T follicular helper cell (primary cell): Measurements from ENCODE around the gene TUBGCP6.
"Not testable (repeated sequence)": the region's sequence is repeated elsewhere in the genome, so short reads cannot be mapped to it uniquely, and the experiment has no call there.

Source experiments
- DNase-seq: peaks from one replicate; pipeline ENCODE4 v3.0.0-alpha.2; 2020; ENCODE audit warnings: low read depth

The TUBGCP6 gene

DNA sequence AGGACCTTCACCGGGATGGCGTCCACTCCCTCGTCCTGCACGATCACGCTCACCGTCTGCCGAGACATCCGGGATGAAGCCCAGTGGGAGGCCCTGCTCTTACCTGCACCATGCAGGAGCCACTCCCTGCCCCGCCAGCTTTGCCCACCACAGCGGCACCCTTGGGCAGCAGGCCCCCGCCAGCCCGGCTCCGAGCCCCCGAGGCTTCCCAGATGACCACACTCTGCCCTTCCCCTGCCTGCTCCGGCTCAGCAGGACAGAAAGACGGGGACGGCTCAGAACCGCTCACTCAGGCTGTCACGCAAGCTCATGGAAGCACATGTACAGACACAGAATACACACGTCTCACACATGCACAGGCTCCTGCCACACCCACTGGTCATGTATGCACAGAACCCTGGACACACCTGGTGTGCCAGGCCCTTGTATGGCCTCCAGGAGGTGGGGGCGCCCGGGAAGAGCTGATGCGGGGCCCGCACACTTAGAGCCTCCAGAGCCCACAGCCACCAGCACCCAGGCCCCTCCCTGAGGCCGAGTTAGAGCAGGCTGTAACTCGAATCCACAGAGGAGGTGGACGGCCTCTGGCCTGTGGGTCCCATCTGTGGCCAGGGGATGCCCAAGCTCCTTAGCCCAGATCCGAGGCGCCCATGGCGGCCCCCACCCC lies 34.3 kb upstream of the TUBGCP6 start:
- no peak for DNase-seq

DNA sequence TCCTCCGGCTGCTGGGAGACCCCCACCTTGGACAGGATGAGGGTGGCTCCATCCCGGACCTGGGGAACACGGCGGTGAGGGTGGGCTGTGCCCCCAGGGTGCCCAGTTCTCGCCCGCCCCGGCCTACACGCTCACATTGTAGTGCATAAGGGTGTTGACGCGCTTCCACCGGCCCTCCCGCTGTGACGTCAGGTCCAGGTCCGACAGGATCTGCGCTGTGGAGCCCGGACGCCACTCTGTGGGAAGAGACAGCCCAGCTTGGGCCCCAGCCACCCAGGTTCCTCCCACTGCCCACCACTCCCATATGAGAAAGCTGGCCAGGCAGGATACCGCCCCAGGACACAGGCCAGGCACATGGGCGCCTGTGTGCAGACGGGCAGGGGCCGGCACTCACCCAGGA lies 33.6 kb upstream of the TUBGCP6 start:
- DNase-seq = no peak

DNA sequence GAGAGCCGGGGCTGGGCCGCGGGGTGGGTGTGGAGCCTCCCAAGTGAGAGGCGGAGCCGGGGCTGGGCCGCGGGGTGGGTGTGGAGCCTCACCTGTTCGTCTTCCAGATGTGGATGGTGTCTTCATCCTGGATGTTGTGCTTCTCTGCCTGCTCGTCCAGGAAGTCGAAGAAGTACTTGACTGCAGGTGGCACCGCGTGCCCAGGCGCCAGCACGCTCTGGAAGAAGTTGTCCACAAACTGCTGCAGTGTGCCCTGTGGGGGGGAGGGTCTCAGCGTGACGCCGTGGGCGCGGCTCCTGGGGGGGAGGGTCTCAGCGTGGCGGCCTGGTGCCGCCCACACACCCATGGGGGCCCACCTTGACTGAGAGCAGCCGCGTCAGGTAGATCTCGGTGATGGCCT lies 32.9 kb upstream of the TUBGCP6 start:
- DNase-seq = no peak

DNA sequence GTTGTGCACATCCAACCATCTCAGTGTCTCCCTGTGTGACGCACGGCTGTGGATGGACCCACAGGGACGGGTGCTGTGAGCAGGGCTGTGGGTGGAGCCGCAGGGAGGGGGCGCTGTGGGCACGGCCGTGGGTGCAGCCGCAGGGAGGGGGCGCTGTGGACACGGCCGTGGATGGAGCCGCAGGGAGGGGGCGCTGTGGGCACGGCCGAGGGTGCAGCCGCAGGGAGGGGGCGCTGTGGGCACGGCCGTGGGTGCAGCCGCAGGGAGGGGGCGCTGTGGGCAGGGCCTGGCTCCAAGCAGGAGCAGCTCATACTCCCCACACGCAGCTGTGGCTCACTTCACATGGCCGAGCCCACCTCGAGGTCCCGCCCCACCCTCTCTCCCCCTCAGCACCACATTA lies 31.3 kb upstream of the TUBGCP6 start:
- DNase-seq = no peak

DNA sequence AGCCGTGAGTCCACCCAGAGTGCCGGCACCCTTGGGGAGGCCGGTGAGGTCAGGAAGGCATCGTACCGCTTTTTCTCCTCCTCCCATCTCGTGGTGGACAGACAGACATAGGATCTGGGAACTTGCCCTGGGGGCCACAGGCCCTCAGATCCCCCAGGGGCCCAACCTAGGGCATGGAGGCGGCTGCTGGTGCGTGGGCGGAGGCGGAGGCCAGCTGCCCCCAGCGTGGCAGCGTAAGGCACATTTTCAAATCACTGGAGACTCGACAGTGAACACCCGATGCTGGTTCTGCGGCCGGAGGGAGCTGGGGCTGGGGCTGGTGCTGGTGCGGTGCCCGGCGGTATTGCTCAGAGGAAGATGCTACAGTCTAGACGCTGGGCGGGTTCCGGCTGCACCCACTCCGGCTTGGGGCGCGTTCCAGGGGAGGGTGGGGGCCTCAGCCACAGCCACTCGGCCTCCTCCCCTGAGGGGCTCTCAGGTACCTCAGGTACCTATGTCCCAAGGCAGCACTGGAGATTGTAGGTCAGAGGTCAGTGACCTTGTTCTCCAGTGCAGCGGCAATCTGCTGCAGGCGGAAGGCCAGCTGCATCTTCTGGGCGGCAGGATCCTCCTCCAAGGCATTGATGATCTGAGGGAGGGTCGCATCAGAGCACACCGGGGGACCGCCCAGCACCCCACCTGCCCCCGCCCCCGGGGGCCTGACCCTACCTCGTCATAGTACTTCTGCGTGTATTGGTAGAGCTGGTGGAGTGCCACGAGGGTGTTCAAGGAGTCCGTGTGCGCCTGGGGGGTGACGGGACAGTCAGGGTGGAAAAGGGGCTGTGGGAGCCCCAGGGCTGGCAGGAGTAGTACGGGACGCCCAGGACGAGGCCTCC lies 30.6 kb upstream of the TUBGCP6 start:
- DNase-seq = no peak

DNA sequence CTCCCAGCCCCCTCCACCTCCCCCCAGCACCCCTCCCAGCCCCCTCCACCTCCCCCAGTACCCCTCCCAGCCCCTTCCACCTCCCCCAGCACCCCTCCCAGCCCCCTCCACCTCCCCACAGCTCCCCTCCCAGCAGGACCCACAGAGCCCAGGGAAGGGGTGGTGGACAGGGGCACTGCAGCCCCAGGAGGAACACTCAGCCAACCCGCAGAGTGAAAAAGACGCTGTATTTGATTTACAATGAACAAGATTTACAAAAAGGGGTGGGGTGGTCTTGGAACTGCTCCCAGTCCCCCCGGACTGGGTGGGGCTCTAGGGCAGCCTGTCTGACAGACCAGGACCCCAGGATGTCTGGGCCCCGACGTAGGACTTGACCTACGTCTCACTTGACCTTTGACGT lies 29.9 kb upstream of the TUBGCP6 start:
- DNase-seq = no peak

DNA sequence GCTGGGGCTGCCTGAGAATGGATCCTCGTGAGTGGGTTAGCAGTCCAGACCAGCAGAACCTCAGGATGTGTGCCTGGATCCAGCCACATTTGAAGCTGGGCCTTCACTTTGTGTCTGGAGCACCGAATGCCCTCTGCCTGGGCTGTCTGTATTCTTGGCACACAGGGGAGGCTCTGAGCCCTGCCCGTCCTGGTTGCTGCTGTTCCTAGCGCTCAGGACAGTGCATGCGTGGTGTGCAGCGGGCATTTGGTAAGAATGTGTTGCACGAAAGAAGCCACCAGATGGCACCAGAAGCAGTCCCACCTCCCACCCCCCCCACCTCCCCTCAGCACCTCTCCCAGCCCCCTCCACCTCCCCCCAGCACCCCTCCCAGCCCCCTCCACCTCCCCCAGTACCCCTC lies 29.5 kb upstream of the TUBGCP6 start:
- DNase-seq = peak; percentile 22

DNA sequence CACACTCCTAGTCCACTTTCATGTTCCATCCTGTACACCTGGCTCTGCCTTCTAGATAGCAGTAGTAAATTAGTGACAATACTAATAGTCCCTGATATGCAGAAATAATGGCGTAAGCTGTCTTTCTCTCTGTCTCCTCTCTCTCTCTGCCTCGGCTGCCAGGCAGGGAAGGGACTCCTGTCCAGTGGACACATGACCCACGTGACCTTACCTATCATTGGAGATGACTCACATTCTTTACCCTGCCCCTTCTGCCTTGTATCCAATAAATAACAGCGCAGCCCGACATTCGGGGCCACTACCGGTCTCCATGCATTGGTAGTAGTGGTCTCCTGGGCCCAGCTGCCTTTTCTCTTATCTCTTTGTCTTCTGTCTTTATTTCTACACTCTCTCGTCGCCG lies 29.0 kb upstream of the TUBGCP6 start:
- not testable (repeated sequence) for DNase-seq

DNA sequence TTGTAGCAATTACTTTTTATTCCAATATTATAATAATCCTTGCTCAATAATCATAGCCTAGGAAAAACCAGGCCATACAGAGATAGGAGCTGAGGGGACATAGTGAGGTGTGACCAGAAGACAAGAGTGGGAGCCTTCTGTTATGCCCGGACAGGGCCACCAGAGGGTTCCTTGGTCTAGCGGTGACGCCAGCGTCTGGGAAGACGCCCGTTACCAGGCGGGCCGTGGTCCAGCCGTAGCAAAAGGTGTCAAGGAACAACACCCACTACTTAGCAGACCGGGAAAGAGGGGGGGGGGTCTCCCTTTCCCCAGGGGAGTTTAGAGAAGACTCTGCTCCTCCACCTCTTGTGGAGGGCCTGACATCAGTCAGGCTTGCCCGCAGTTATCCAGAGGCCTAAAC lies 28.5 kb upstream of the TUBGCP6 start:
- not testable (repeated sequence) for DNase-seq

DNA sequence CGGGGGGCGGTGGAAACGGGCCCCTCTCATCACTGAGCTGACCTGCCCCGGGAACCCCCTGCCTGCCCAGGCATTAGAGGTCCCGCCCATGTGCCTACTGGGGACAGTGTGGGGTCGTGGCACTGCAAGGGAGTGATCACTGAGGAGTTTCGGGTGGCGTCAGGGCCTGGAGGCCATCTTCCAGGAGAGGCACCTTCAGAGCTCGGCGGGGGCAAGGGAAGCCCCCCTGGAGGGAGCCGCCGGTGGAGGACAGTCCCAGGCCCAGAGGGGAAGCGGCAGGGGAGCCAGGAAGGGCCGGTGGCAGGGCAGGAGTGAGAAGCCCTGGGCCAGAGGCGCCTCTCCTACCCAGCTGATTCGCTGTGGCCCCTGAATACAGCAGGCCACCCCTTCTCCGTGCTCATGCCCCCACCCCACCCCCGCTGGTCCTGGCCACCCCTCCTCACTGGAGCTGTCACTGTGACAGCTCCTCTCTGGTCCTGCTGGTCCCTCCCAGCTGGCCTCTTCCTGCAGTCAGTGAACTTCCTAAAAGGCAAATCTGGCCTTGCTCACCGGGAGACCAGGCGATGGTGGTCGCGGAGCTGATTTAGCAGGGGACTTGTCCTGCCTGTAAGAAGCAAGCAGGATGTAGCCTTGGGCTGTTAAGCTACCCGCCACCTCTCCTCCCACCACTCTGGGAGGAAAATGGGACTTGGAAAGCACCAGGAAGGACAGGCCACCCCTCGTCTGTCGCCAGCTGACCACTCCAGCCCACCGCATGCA lies 27.4 kb upstream of the TUBGCP6 start:
- no peak for DNase-seq

DNA sequence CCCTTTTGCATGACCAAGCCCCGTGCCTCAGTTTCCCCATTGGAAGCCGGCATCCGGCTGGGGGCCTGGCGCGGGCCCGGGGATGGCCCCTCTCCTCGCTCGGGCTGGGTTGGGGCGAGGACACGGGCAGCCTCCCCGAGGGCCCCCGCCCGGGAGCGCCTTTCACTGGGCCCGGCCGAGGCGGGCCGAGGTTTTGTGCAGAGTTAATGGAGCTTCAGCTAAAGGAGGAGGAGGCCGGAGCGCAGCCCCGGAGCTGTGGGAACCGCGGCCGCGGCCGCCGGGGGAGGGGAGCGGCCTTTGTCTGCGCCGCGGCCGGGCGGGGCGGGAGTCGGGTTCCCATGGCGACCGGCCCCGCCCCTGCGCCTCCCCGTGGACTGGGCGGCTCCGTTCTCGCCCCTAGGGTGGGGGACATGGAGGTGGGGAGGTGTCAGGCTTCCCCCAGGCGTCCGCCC lies 26.7 kb upstream of the TUBGCP6 start:
- DNase-seq = peak; percentile 37

DNA sequence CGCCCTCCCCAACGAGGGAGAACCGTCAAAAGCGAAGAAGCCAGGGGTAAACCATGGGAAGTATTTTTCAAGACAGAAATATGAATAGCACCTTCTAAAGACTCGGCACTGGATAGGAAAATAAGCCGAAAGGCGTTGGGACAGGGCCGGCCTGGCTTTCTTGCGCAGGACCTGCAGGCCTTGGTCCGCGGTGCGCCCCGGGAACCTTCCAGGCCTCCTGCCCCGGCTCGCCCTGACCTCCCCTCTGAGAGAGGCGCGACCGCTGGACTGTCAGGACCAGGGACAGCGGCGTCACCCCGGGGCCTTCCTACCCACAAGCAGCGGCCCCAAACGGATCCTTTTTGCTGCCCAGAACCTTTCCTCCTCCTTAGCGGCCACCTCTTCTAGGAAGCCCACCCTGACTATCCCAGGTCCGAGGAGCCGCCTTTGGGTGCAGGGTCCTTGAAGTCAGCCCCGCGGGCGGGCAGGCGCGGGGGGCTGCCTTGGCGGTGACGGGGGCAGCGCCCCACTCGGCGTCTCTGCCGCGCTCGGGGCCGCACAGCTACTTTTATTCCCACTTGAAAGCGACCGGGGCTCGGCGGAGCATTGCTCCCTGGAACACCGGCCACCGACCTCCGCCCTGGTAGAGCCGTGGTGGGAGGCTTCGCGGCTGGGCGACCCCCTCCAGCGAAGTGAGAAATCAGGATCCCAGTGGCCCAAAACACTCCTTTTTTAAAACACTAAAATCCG lies 26.0 kb upstream of the TUBGCP6 start:
- peak; percentile 55 for DNase-seq

DNA sequence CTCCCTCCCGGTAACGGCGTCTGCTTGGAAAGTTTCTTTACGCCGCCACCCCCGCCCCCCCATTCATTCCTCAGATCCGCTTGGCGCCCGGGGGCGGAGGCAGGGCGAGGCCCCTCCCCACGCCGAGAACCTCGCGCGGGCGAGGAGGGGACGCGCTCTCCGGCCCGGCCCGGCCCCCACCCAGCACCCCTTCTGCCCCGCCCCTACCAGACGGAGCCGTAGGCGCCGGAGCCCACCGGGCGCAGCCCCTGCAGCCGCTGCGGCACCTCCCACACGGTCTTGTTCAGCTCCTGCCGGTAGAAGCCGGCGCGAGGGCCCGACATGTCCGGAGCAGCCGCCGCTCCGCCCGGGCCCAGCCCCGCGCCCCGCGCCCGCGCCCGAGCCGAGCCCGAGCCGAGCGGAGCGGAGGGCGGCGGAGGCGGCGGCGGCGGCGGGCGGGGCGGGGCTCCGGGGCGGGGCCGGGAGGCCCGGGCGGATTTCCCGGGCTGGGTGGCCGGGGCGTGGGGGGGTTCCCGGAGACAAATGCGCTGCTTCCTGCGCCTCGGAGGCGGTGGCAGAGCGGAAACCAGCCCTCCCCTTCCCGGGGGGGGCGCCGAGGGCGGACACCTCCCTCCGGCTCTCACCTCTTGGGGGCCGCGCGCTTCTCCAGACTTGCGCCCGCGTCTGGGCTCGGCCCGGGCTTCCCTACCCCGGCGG lies 25.3 kb upstream of the TUBGCP6 start, which contains the start of gene MAPK11:
Gene MAPK11, minus strand, starts transcription at position 411 of the 696 bp plus-strand sequence. Its CDS starts 88 bp downstream, at position 323.
- DNase-seq = peak; percentile 52

DNA sequence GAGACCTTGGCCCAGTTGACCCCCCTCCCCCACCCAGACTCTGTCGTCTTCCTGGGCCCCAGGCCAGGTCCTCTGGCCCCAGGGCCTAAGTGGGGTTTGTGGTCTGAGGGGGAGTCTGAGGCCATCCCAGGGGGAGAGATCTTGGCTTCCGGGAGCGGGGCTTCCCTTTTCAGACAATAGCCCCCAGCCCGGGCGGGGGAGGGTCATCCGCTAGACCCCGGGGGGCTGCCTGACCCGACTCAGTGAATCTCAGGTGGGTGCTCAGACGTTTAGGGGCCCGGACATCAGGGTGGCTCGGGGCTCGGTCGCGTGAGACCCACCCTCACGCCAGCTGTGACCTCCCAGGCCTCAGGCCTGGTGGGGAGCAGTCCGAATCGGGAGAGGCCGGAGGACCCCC lies 24.7 kb upstream of the TUBGCP6 start:
- no peak for DNase-seq

DNA sequence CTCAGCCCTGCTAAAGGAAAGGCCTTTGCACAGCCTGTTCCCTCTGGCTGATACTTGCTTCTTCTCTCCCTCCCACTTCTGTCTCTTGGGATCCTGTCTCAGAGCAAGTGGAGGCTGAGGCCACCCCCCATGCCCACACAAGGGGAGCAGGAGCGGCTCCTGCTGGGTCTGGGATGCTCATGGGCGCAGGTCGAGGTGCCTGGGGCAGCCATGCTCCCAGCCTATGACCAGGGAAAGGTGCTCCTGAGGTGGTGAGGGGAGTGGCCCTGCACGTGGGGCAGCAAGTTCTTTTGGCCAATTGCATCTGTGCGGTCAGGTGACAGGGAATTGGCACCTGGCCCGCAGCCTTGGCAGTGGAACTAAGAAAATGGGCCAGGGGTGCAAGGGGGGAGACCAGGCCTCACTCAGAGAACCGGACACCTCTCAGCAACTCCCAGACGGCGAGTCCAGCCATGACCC lies 23.9 kb upstream of the TUBGCP6 start:
- DNase-seq = no peak

DNA sequence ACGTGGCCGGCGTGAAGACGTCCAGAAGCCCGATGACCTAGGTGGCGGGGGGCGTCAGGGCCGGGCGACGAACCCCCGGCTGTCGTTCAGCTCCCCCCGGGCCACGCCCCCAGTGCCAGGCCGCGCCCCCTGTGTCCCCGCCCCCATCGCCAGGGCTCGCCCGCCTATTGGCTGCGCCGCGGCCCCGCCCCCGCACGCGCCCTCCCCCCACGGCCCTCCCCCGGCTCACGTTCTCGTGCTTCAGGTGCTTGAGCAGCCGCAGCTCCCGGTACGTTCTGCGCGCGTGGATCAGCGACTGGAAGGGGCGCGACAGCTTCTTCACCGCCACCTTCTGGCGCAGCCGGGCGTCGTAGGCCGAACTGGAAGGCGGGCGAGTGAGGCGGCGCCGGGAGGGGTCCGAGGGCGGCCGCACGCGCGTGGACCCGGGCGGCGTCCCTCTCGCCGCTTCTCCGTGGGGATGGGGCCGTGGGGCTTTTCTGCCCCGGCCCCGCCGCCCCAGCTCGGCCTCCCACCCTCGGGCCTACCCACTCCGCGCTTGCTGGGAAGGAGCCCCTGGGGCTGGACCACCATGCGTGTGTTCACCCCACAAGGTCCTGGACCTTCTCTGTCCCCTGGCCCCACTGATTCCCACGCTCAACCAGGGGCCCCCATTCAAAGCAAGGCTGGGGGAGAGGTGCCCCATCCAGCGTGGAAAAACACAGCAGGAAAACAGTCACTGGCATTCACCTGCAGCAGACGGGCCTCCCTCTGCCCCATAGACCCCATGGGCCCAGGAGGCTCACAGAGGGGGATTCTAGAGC lies 23.0 kb upstream of the TUBGCP6 start:
- peak; percentile 40 for DNase-seq

DNA sequence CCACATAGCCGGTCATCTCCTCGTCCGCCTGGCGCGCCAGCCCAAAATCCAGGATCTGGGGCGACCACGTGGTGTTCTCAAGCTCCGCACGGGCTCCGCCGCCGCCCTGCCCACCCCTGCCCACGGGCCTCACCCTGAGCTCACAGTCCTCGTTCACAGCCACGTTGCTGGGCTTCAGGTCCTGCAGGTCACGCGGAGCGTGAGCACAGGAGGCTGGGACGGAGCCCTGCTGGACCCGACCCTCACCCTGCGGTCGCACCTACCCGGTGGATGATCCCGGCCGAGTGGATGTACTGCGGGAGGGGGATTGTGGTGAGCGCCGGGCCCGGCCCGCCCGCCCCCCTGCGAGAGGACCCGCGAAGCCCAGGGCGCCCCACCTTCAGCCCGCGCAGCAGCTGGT lies 22.2 kb upstream of the TUBGCP6 start:
- no peak for DNase-seq

DNA sequence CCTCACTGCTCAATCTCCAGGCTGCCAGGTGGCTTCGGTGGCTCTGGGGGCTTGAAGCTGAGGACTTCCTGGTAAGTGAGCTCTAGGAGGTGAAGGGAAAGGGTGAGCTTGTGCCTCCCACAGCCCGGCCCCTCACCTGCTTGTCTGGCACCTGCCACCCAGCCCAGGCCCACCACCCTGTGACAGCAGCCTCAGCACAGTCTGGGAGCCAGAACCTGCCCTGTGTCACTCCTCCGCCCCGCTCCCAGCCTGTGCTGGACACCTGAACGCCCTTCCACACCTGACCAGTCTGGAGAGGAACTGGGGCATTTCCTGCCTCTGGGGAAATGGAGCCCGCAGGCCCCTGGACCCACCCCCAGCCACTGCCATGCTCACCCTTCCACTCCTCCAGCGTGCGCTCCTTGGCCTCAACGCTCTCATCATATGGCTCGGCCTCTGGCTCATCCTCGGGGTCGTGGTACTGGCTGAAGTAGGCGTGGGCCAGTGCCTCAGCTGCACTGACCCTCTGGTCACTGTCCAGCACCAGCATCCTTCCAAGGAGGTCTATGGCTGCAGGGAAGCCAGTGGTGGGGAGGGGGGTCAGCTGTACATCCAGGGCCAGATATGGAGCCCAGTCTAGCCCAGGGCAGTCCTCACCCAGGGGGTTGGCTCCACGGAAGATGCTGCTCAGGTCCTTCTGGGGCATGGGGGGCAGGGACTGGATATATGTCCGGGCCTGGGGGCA lies 20.3 kb upstream of the TUBGCP6 start:
- DNase-seq = no peak

DNA sequence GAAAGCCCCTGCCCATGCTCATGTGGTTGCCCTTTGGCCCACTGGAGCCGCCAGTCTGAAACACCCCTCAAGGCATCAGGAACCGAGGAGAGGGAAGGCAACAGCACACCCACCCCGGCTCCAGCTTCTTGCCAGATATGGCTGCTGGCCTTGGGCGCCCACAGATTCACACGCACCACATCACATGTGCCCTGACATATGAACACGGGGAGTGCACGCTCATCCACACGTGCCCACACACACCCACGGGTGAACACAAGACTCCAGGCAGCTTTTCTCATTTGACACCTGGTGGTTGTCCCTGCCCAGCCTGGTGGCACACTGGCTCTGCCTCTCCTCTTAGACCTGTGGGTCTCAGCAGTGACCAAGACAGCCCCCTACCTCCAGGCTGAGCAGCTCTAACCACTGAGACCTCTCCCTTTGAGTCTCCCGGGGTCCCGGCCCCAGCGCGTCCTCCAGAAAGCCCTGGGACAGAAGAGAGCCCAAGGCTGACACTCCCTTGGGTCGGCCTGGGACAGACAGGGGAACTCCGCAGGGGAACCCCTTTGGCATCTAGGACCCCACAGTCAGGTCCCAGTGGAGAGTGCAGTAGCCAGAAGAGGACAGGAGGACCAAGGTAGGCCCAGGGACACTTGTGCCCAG lies 19.4 kb upstream of the TUBGCP6 start:
- DNase-seq = no peak
